Activated T-helper 1 cell treated with anti-CD3 and anti-CD28 coated beads, Interleukin-2, amount 50 U/mL, for 16 hours (primary cell): Measurements from ENCODE around the gene PCGF6.

Experiments used
- DNase-seq, 2 donors: peaks; one replicate each; pipeline ENCODE4 v3.0.0-alpha.2; 2020; ENCODE audit warnings: low read depth in 1 of 2, low spot score in 1 of 2

The PCGF6 gene

DNA sequence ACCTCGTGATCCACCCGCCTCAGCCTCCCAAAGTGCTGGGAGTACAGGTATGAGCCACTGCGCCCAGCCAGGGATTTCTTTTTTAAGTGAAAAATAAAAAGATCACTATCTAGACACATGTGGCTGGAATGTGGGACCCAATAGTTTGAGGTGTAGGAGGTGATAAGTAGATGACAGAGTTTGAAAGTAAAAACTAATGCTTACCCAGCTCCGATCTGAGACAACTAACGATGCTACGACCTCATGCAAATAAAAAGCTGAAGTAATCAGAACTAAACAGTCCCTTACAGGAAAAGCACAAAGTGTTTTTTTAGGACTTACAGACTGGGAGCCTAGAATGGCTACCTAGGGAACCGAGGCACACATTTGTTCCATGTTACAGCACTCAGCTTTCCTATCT, 23.0 kb downstream of the PCGF6 start:
- no peak for DNase-seq

DNA sequence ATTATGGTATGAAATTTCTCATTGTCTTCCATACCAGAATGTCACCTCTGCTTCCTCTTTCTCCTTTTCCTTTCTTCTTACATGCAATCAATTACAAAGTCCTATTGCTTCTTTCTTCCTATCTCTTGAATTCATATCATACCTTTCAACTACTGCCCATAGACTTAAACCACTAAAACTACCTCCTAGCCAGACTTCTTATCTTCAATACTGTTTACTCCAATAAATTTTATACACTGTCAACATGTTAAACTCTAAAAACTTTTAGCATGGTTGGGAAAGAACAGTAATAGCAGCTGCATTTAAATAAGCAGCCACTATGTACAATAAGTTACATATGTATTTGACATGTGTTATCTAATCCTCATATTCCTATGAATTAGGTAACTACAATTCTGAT, 34.9 kb downstream of the PCGF6 start:
- no peak for DNase-seq

DNA sequence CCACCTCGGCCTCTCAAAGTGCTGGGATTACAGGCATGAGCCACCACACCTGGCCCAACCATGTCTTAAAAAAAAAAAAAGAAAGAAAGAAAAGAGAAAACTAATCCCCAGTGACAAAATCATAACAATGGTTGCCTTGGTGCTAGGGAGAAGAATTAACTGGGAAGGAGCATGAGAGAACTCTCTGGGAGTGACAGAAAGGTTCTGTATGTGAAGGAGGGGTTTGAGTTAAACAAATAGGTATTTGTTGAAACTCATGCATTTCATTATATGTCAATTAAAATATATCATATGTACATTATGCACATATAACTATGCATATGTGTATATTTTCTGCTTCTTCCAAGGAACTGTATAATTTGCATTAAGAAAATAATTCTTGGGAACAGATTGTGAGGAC, 40.7 kb downstream of the PCGF6 start:
- no peak for DNase-seq

DNA sequence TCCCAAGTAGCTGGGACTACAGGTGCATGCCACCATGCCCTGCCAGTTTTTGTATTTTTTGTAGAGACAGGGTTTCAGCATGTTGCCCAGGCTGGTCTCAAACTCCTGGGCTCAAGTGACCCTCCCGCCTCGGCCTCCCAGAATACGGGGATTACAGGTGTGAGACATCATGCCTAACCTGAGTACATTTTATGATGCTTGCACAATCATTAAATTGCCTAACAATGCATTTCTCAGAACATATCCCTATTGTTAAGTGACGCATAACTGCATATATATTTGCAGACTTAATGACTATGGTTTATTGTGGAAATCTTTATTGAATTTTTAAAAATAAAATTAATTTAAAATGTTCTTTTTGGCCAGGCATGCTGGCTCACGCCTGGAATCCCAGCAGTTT, 43.3 kb downstream of the PCGF6 start:
- DNase-seq = no peak

DNA sequence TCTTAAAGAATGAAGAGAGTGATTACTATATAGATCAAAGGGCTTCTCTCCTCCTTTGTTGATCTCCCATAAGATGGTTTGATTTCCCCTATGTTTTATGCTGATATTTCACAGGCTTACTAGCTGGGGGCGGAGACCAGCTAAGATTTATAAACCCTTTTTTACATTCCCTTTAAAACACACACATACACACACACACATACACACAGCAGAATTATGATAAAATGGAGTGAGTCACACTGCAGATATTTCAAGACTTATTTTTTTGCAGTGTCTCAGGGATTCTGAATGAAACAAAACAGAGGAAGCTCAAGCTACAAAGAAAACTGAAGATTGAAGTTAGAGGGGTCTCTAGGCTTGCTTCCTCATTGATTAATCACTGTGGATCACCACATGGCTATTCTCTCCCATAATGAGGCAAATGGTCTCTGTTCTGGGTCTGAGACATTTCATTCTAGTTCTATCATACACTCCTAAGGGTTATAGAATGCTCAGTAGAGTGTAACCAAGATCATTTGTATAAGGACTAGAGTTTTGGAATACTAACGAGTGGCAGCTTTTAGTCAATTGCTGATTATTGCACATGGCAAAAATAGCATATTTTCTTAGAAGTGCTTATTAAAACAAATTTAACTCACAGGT, 55.4 kb downstream of the PCGF6 start:
- no peak for DNase-seq

DNA sequence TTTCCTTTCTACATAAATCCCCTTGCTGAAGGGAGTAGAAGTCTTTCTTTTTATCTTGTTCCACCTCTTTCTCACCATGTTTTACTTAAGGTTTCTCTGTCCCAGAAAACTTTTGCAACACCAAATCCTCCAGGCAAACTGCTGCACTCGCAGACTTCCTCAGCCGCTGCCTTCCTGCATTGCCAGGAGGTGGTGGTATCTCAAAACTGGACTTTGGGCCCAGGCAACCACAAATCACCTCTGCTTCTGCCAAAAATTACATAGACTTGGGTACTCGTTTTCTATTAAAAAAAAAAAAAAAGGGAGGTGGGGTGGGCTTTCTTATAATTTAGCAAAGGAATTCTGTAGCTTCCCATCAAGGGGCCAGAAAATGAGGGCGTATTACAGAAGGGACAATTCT, 59.4 kb downstream of the PCGF6 start:
- no peak for DNase-seq

DNA sequence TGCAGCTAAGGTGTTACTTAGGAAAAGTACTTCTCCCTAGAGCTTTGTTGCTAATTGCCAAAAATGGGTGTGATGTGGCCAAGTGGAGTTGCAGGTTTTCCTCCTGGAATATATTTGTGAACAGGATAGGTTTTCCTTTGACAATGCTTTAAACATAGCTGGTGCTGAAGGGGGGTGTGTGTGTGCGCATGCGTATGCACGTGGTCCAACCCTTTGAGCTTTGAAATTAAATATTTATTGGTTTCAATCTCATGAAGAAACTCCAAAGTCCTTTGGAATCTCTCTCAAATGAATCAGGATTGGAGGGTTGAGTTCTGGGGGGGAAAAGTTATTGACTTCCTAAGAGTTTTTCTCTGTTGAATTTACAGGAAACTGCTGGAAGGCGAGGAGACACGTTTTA, 62.9 kb downstream of the PCGF6 start:
- no peak for DNase-seq

DNA sequence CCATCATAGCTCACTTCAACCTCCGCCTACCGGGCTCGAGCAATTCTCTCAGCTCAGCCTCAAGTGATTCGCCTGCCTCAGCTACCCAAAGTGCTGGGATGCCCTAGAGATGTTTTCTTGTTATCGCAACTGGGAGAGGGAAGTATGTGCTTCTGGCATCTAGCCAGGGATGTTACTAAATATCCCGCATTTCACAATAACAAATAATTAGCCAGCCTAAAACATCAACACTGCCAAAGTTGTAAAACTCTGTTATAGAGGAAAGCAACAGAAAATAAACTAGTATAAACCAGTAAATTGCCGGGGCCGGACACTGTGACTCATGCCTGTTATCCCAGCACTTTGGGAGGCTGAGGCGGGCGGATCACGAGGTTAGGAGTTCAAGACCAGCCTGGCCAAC, 66.8 kb downstream of the PCGF6 start:
- DNase-seq = no peak

DNA sequence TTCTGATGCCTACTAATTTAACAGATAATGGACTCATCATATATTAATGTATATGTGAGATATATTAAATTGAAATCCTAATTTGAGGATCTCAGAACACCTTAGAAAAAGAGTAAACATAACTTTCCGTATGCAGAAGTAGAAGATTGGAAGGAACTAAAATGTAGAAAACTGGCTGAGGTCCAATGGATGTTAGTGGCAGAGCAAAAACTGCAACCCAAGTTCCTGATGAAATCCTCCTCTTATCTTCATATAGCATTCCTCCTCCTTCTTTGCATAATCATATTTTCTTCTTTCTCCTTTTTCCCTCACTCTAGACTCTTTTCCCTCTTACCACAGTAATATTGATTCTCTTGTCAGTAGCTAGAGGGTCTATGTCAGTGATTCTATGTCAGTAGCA, 68.0 kb downstream of the PCGF6 start:
- no peak for DNase-seq

DNA sequence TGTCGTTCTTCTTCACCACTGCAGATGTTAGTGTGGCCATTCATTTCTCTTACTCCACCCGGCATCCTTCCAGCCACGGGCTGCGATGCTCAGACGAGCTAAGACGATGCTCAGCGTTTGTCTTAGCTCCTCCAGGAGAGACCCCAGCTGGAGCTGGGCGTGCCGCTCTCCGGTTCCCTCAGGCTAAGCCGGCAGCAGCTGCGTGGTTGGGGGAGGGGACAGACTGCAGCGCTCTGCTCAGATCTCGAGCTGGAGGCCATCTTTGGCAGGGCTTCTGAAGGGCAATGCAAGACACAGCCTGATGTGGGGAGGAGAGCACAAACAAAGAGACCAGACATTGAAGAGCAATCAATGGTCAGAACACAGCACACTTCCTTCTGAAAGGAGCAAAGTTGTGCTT, 69.2 kb downstream of the PCGF6 start:
- DNase-seq = no peak

DNA sequence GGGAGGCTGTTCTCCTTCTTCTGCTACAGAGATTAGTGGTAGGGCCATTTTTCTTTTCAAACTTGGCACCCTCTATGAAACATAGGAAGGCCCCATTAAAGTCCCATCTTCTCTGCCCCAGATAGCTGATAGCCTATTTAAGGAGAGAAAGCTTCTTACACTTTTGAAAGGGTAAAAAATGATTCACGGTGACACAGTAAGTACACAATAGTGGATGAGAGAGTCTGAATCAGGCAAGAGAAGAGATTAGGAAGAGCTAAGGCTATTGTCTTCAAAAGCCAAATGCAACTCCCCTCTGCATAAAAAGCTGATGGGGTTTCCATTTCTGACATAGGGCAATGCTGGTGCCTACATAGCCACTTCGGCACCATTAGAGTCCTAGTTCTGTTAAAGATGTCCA, 70.4 kb downstream of the PCGF6 start:
- no peak for DNase-seq

DNA sequence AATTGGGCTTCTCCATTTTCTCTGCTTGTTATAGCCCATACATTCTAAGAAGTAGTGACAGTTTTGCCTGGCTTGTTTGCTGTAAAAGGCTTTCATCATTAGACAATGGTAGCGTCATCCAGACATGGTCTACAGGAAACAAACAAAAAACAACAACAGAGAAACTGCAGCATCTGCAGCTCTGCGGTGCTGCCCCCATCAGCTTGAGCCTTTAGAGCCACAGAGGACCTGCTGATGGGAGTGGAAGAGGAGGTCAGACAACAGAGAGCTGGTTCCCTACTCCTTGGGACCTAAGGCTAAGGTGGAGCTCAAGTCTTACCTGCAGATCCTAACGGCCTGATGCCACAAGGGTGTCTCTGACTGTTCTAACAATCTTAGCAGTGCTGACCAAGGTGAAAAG, 70.9 kb downstream of the PCGF6 start:
- no peak for DNase-seq

DNA sequence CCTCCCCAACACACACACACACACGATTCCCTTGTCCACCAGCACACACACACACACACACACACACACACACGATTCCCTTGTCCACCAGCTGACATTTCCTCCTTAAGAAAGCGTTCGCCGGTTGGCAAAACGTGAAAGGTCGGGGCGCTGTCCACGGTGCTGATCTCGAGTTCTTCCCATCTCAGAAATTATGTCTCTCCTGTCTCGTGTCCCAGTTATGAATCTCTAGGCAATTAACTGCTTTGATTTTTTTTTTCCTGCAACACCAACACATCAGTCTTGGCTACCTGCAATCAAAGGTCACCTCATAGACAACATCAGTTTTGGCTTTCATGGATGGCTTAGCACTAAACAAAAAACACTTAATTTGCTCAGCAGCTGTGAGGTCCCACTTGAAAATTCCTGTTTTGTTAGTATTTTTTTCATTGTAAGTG, 72.1 kb downstream of the PCGF6 start:
- peak in 1 of 2 donors; percentile 17 for DNase-seq

DNA sequence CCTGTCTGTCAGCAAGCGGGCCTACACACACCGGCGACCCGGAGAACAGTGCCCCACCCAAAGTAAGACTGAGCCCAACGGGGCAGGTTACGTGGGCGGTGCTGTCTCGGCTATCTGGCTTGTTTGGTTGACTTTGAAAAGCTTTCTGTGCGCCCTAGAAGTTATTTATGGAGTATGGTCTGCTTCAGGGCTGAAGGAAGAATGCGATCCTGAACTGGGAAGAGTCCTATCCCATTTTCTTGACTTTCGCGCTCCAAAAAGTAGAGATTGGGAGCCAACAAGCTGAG, 72.5 kb downstream of the PCGF6 start:
- no peak for DNase-seq

DNA sequence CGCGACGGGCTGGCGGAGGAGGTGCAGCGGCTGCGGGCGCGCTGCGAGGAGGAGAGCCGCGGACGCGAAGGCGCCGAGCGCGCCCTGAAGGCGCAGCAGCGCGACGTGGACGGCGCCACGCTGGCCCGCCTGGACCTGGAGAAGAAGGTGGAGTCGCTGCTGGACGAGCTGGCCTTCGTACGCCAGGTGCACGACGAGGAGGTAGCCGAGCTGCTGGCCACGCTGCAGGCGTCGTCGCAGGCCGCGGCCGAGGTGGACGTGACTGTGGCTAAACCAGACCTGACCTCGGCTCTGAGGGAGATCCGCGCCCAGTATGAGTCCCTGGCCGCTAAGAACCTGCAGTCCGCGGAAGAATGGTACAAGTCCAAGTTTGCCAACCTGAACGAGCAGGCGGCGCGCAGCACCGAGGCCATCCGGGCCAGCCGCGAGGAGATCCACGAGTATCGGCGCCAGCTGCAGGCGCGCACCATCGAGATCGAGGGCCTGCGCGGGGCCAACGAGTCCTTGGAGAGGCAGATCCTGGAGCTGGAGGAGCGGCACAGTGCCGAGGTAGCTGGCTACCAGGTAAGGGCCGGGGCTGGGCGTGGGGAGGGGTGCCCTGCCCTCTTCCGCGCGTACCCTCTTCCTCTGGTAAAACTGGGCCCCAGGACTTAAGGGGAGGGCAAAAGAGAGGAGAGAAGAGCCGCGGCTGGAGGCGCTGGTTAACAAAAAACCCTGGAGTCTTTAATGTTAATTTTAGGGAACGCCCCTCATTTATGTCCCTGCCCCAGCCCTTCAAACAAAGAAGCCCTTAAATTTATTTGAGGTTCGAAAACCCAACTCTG, 73.0 kb downstream of the PCGF6 start:
- DNase-seq = no peak

DNA sequence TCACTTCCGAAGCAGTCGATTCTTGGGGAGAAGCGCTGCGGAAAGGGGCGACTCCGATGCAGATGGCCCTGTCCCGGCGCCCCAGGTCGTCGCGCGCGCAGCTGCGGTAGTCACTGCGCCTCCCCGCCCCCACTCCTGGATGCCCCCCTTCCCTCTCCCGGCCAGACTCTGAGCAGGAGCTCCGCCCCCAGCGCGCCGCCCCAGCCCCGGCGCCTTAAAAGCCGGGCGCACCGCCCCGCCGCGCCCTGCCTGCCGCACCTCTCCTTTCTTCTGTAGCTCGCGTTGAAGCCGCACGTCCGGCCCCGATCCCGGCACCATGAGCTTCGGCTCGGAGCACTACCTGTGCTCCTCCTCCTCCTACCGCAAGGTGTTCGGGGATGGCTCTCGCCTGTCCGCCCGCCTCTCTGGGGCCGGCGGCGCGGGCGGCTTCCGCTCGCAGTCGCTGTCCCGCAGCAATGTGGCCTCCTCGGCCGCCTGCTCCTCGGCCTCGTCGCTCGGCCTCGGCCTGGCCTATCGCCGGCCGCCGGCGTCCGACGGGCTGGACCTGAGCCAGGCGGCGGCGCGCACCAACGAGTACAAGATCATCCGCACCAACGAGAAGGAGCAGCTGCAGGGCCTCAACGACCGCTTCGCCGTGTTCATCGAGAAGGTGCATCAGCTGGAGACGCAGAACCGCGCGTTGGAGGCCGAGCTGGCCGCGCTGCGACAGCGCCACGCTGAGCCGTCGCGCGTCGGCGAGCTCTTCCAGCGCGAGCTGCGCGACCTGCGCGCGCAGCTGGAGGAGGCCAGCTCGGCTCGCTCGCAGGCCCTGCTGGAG, 73.8 kb downstream of the PCGF6 start, which contains the start of gene INA:
Gene INA (plus strand): TSS at position 243 of the 817 bp plus-strand sequence. CDS start 74 bp downstream, at position 317.
- DNase-seq = no peak

DNA sequence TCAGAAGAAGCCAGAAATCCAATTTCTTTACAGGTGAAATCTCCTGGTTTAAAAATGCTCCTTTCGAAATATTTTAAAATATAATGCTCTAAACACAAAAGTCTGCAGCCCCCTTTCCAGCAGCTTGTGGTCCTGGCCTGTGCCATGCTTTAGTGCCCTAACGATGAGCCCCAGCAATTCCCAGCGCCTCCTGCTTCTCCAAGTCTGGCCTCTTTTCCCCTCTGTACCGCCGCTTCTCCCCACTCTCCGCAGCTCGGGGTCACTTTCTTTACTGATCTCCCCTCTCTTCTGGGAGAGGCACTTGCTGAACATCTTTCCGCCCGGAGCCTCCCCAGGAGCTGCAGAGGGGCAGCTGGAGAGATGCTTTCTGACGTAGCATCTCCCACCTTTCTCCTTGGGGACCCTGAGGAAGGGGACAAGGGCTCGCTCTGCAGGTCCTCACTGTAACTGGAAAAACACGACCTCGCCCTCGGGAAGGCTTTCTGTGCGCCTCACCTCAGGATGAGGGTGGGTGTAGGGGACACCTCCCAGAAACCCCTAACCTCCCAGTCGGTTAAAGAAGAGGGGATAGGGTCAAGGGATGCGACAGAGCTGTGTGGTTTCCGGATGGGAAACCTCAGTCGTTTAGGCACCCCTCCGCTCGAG, 74.6 kb downstream of the PCGF6 start:
- DNase-seq = no peak

DNA sequence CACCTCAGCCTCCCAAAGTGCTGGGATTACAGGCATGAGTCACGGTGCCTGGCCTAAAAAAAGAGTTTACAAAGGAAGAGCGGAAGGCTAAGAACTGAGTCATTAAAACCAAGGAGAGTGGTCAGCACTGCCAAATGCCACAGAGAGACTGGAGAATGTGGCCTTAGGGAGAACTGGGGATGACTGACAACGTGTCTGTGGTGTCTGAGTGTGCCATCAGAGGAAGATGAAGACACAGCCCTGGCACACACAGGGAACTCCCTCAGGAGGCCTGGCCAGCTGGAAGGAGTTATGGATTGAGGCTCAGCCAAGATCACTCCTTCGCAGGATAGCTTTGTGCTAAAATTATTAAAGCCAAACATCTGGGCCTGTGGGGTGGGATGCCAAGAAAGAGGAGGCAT, 77.9 kb downstream of the PCGF6 start:
- no peak for DNase-seq

DNA sequence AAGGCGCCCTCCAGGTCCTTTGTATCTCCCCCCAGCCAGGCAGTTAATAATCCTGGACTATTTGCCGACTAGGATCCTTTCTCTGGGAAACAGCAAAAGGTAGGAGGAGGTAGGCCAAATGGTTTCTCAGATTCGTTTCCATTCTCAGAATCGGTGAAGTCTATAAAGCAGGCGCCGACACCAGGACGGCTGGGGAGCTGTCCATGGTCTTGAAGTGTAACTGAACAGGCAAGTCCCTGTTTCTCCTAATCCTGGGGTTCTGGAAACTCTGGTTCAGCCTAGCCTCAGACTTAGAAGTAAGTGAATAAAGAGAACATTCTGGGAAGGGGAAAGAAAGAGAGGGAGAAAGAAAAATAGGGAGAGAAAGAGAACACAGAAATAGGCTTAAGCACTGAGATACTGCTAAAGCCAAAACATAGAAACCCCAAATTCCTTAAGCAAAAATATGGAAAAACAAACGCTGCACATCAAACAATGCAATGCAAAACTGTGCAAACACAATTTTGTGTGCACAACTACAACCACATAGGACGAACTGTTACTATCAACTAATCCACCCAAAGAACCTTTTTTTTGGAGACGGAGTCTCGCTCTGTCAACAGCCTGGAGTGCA, 85.1 kb downstream of the PCGF6 start:
- DNase-seq = no peak

DNA sequence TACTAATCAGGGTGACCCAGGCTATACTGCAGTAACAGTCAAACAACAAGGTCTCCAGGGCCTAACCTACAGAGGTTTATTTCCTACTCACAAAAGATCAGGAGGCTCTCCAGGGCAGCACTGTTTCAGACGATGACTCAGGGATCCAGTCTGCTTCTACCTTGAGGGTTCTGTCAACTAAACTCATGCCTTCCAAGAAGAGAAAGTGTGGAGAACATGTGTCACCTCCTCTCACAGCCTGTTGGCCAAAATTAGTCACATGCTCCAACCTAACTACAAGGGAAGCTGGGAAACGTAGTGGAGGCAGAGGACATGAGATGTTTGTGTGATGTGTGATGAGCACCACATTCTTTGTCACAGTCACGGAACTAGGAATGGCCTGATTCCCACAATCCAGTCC, 88.7 kb downstream of the PCGF6 start:
- DNase-seq = no peak

DNA sequence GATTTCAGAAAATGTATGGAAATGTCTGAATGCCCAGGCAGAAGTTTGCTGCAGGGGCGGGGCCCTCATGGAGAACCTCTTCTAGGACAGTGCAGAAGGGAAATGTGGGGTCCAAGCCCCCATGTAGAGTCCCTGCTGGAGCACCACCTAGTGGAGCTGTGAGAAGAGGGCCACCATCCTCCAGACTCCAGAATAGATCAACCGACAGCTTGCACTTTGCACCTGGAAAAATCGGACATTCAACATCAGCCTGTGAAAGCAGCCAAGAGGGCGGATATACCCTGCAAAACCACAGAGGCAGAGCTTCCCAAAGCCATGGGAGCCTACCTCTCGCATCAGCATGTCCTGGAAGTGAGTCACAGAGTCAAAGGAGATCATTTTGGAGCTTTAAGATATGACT, 91.0 kb downstream of the PCGF6 start:
- DNase-seq = no peak
